UCSD-AML1 (cell line): ENCODE results near the gene U2SURP.
A peak's percentile ranks its signal among the peaks of the same experiment; 100 is the strongest.
"Not testable (repeated sequence)": the region's sequence is repeated elsewhere in the genome, so short reads cannot be mapped to it uniquely, and the experiment has no call there.

Experiments
- DNase-seq: peaks from one replicate; lab custom pipeline; 2025; ENCODE audit not compliant: unreplicated experiment; lab: John Stamatoyannopoulos, UW

Gene U2SURP

DNA sequence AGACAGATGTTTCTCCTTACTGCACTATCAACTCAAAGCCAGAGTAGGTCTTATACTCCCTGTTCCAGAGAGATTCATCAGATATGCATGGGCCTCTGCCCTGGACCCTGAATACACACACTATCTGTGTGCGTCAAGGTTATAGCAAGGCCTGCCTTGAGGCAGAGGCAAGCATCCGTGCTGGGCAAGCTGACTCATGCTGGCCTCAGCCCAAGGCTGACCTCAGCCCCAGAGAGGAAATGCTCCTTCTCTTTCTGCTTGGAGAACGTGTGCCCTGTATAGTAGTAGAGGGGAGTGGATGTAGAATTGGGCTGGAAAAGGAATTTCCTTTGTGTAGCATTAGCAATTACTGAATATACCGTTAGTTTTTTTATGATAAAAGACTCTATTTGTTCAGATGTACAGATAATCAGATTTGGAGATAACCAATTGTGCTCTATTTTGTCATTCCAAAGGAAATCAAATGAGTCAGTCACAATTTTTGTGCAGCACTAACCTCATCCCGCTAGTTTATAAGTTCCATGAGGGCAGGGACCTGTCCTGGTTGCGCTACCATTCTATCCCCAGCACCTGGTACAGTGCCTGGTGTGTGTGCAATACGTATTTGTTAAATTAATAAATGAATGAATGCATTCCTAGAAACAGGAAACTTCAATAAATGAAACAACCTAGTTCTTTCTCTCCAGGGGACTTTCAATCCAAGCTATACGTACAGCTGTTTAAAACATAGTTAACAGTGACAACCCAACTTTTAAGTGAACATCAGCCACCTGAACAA lies 24.6 kb upstream of the U2SURP start:
- DNase-seq, result peak; percentile 40

DNA sequence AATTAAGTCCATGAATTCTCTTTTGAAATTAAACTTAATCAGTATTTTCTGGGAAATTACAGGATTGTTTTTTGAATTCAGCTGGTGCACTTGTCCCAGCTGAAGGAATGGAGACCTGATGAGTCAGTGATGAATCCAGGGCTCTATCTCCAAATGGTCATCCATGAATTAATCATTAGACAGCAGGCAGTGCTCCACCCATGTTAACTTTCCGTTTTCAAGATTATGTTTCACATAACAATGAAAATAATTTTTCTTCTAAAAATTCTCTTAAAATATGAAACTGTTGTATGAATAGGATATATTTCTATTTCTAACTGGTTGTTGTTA lies 24.0 kb upstream of the U2SURP start:
- DNase-seq, result no peak

GRCh38 chr3:142981108-142981507 lies 20.3 kb upstream of the U2SURP start:
- no peak for DNase-seq

DNA sequence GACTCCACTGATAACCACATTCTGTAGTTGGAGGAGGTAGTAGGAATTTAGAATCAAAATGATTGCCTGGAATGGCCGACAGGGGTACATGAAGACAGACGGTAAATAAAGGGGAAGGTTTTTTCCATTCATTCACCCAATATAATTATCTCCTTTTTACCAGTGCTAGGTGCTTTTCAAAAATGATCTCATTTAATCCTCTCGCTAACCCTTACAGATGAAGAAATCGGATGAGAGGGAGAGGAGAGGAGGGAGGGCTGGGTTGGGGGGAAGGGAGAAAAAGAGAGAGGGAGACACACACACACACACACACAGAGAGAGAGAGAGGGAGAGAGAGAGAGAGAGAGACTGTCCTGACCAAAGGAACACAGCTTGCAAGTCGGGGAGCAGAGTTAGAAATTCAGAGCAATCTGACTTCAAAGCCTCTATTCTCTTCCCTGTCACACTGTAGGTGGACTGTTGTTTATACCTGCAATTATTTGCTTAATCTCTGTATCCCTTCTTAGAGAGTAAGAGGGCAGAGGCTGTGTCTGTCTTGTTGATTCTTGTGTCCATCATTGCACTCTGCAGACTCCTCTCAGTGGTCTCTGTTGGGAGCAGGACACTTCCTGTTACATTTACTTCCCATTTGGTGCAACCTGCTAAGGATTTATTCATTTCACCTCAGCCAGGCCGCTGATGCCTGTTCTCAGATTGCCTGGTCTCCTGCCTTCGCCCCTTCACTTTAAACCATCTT lies 19.2 kb upstream of the U2SURP start:
- DNase-seq, result no peak

DNA sequence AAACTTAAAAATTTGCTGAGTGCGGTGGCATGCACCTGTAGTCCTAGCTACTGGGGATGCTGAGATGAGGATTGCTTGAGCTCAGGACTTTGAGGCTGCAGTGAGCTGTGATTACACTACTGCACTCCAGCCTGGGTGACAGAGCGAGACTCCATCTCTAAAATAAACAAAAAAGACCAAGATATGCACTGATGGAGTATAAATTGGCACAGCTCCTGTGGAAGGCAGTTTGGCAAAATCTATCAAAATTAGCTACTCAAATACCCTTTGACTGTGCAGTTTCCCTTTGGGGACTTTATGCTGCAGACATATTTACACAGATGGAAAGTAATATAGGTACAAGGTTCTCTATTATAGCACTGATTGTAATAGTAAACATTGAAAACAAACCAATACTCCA lies 18.1 kb upstream of the U2SURP start:
- DNase-seq, result no peak

- no peak for DNase-seq
Observed at GRCh38 chr3:142984255-142984654, 17.1 kb upstream of the U2SURP start.

- DNase-seq, result no peak
Observed at GRCh38 chr3:142987080-142987700, 14.2 kb upstream of the U2SURP start.

- DNase-seq, result no peak
Observed at GRCh38 chr3:142987707-142988106, 13.7 kb upstream of the U2SURP start.

DNA sequence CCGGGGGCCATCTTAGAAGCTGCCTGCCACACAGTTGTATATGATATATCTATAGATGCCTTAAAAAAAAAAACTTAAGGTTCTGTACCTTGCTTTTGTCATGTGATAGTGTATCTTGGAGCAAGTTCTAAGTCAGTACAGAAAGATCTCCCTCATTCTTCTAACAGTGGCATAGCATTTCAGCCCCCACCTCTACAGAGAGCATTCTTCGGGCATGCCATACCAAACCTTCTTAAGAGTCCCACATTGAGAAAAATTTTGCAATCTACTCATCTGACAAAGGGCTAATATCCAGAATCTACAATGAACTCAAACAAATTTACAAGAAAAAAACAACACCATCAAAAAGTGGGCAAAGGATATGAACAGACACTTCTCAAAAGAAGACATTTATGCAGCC lies 13.1 kb upstream of the U2SURP start:
- not testable (repeated sequence) for DNase-seq

DNA sequence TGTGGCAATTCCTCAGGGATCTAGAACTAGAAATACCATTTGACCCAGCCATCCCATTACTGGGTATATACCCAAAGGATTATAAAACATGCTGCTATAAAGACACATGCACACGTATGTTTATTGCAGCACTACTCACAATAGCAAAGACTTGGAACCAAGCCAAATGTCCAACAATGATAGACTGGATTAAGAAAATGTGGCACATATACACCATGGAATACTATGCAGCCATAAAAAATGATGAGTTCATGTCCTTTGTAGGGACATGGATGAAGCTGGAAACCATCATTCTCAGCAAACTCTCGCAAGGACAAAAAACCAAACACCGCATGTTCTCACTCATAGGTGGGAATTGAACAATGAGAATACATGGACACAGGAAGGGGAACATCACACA lies 12.5 kb upstream of the U2SURP start:
- not testable (repeated sequence) for DNase-seq

- DNase-seq, result no peak
Observed at GRCh38 chr3:142990721-142991120, 10.6 kb upstream of the U2SURP start.

- no peak for DNase-seq
Observed at GRCh38 chr3:142992323-142992722, 9.0 kb upstream of the U2SURP start.

DNA sequence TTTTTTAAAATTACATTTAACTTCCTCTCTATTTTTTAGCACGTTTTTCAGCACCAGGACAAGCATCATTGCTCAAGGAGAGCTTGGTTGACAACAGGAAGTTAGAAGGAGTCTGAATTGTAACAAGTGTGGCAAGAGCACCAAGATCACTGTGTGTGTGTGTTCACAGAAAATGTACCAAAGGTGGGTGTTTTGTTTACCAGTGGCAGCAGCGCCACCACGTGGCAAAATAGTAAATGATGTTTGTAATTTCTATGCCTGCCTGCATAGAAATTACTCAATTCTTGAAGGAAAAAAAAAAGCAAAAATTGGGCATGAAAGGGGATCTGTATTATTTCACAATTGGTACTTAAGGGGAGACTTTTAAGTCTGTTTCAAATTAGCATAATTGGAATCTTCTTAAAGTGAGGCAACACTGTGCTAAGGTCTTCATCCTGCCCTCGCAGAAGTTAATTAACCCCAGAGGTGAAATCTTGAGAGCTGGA lies 7.4 kb upstream of the U2SURP start:
- DNase-seq, result peak; percentile 42

DNA sequence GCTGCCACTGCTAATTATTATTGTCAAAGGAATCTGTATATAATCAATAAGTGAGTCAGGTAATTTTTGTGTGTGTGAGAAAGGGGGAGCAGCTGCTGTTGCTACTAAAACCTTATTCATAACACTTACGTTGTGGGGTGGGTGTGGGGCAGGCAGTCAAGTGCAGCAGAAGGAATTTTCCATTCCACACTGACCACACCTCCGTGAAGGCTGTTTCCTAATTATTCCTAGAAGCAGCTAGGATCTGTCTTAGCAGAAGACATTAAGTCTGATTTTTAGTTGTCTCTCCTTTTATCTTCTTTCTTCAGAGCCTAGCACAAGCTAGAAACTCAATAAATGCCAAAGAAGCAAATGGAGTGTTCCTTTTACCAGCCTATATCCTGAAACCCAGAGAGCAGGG lies 4.0 kb upstream of the U2SURP start:
- no peak for DNase-seq

- DNase-seq, result no peak
Observed at GRCh38 chr3:142998439-142998838, 2.9 kb upstream of the U2SURP start.

DNA sequence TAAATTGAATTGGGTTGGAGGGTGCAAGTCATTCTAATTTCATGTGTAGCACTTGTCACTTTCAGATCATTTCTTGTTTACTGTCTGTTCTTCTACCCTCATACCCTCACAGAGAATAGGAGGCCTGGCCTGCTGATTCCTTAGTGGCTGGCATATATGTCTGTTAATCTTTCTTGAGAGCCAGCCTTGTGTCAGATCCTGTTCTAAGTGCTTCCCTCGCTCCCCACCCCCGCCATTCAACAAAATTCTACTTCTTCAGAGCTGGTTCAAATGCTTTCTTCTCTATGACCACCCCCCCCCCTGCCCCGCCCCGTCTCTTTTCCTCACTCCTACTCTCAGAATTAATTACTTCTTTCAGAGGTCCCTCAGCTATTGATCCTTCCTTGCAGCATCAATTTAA lies 1.5 kb upstream of the U2SURP start:
- DNase-seq, result no peak

- DNase-seq, result no peak
Observed at GRCh38 chr3:143000528-143000927, 842 bp upstream of the U2SURP start.

- DNase-seq, result no peak
Observed at GRCh38 chr3:143001034-143001368, 369 bp upstream of the U2SURP start.

- DNase-seq, result no peak
Observed at GRCh38 chr3:143002083-143002712, 828 bp downstream of the U2SURP start.

DNA sequence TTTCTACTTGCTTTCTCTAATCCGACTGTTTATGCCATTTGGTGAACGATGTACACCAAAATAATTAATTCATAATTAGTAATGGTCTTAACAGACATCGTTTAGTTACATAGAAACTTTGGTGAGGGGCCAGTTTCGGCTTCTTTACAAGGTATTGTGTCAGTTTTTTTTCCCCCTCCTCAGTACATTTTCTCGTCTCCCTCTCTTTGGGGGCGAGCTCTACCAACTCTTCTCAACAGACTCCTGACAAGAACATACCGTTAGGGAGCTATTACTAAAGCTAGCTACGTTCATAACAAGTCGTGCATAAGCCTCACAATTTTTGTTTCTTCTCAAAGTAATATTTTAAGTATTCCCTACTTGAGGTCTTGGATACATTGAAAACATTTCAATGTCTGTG lies 1.4 kb downstream of the U2SURP start:
- no peak for DNase-seq

DNA sequence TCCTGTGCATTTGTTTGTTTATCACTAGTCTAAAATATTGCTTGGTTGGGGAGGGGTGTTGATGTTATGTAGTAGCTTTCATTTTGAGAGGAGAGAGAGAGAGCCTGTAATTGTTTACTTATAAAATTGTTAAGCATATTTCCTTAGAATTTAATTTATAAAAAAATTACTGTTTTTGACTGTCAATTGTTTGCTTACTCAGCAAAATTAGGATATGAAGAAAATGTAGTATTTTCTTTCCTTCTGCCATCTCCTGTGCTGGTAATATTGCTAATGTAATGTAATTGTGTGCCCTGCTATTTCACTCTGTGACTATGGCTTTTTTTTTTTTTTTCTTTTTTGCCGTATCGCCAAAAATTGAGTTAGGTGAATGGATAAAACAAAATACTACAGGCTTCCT lies 3.5 kb downstream of the U2SURP start:
- DNase-seq, result no peak

GRCh38 chr3:143010024-143010423 lies 8.7 kb downstream of the U2SURP start:
- DNase-seq, result no peak
